Dedifferentiated amniotic fluid mesenchymal stem cell (primary cell): ENCODE measurements around the gene MMP13.

ENCODE experiments used
- DNase-seq: peaks from one replicate; pipeline ENCODE4 v3.0.0-alpha.2; 2016; ENCODE audit errors: extremely low spot score

Gene MMP13

GRCh38 chr11:102900346-102900745, 55.2 kb downstream of the MMP13 start:
- DNase-seq, result no peak
